Hematopoietic multipotent progenitor cell (in vitro differentiated cells): ENCODE data around the gene HOXA5. TPM values are rescaled to one million over a fixed set of nuclear protein-coding genes. Genes with fewer than 3 reads are reported as not detected.
A peak's percentile ranks its signal among the peaks of the same experiment; 100 is the strongest.

Source experiments
- DNase-seq, 3 donors: peaks; one replicate each; pipeline ENCODE4 v3.0.0-alpha.2; 2011 to 2015; ENCODE audit warnings: low read depth in 2 of 3, low spot score in 2 of 3
- total RNA-seq: library from RNA; depleted of rRNA; stranded (reverse); fragments of >200 nt; gene quantifications from one replicate; pipeline ENCODE4 v1.2.3, GENCODE V29; 2012

HOXA5 gene
- total RNA-seq, 1 donor = 30.4 TPM

DNA sequence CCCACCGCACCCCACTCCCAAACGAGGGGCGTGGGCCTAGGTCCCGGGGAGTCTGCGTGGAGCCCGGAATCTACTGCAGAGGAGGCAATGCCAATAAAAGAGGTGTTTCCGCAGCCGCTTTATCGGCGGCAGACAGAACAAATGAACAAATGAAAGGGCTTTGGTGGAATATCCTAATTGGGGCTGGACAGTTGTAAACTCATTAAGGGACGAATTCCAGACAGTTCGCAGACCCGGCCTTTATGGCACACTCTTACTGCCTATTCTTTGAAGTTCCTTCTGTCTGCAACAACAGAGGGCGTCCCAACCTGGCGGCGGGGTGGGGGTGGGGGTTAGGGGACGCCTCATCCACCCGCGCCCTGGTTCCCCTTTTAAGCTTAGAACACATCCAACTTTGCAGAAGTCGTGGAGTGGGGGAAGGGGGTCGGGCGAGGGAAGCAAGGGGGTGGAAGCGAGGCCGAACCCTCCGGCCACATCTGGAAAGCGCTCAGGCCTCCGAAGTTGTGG is 17.8 kb upstream of the HOXA5 start:
- DNase-seq = peak in 2 of 3 donors; percentile 88 to 95

DNA sequence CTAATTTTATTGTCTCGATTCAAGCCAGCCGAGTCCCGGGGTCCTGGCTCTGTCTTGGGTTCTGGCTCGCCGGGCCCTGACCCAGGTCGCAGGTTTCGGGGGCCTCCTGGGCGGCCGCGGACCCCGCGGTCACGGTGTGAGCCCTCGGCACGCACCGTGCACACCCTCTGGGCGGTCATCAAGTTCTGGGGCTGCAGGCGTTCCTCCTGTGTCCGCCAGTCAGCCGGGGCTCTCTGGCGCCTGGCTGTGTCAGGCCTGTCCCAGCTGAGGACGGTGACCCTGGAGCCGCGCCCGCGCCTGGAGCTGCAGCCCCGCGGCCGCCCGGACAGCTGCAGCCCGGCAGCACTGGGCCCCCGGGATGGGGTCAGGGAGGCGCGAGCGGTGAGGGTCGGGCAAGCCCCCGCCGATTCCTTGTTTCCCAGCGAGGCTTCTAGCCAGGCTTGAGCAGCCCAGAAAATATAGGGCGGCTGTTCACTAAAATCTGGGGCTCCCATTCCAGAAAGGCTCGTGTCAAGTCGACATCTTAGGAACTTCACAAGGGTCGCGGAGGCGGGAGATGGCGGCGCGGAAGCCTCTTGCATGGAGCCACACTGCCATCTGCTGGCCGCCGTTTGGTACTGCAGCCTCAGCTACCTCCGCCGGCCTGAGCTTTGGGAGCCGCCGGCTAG is 17.2 kb upstream of the HOXA5 start:
- DNase-seq = peak; percentile 80 to 91 (median 89)

- no peak for DNase-seq
These were observed 16.7 kb upstream of the HOXA5 start for GRCh38 chr7:27160145-27160545.

- DNase-seq = no peak
These were observed 16.0 kb upstream of the HOXA5 start for GRCh38 chr7:27159266-27160144.

GRCh38 chr7:27158436-27159265 is 15.2 kb upstream of the HOXA5 start:
- no peak for DNase-seq

GRCh38 chr7:27157702-27158431 is 14.4 kb upstream of the HOXA5 start:
- DNase-seq = no peak

DNA sequence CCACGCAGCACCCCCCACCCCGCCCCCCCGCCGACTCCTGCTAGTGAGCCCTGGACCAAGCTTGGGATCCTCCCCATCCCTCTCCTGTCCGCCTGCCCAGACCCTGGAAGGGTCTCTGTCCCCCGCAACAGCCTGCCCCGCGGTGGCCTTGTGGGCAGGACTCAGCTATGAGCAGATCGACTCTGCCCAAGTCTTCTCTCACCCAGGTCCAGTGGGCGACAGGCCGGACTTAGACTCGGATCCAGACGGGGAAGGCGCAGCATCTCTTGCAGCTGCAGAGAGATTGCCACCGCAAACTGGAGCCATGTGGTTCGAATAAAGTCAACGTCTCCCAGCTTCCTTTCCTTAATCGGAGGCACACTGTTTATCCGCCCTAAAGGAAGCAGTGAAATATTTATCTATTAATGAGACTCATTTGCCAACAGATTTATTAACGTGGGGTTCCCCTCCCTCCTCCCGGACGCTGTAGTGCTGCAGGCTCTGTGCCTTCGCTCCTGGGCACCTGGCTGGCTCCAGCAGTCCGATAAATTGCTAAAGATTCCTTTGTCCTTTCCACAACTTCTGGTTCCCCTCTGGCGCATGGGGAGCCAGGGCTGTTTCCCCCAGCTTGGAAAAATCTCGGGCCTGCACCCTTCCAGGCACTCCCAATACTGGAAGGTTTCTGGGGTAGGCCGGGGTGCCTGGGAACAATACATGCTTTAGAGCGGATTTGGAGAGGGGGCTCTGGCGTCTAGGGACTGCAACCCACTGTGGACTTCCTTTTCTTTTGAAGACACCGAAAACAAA is 13.6 kb upstream of the HOXA5 start:
- DNase-seq = no peak

- DNase-seq = peak in 2 of 3 donors; percentile 86 to 87
These were observed 13.0 kb upstream of the HOXA5 start, which contains the start of gene HOXA7 for GRCh38 chr7:27156508-27156898. Gene HOXA7 (minus strand): TSS chr7:27156675. CDS start chr7:27156545, 130 bp downstream.

DNA sequence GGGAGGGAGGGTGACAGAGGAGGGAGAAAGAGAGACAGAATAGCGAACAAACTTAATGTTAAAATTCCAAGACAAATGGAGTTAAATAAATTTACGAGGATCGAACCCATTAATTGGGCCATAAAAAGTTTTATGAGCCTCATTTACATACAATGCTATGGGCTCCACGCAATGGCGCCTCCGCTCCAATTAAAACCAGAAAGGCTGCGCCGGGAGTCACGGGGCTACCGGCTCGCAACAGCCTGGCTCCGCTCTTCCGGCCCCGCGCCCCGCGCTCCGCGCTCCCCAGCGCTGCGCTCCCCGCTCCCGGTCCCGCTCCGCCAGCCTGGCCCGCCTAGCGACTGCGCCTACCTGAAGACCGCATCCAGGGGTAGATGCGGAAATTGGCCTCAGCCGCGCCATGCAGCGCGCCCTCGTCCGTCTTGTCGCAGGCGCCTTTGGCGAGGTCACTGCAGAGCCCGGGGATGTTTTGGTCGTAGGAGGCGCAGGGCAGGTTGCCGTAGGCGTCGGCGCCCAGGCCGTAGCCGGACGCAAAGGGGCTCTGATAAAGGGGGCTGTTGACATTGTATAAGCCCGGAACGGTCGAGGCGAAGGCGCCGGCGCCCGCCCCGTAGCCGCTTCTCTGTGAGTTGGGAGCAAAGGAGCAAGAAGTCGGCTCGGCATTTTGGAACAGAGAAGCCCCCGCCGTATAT is 12.5 kb upstream of the HOXA5 start:
- peak in 1 of 3 donors; percentile 62 for DNase-seq

- no peak for DNase-seq
These were observed 11.7 kb upstream of the HOXA5 start for GRCh38 chr7:27154901-27155815.

- no peak for DNase-seq
These were observed 10.9 kb upstream of the HOXA5 start for GRCh38 chr7:27154369-27154768.

DNA sequence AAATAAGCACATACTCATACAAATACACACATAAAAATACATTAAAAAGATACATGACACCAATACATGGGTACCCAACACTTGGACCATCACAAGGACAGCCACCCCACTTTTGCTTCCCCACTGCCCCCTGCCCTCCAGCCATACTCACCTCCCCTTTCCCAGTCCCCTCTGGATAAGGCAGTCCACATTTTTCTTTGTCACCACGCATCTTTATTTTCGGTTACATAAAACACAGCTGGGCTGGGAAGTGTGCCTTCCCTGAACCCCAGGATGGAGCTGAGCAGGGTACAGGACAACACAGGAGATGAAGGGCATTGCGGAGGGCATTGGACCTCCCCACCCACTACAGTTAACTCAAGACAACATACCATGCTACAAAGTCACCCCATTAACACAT is 10.0 kb upstream of the HOXA5 start:
- no peak for DNase-seq

DNA sequence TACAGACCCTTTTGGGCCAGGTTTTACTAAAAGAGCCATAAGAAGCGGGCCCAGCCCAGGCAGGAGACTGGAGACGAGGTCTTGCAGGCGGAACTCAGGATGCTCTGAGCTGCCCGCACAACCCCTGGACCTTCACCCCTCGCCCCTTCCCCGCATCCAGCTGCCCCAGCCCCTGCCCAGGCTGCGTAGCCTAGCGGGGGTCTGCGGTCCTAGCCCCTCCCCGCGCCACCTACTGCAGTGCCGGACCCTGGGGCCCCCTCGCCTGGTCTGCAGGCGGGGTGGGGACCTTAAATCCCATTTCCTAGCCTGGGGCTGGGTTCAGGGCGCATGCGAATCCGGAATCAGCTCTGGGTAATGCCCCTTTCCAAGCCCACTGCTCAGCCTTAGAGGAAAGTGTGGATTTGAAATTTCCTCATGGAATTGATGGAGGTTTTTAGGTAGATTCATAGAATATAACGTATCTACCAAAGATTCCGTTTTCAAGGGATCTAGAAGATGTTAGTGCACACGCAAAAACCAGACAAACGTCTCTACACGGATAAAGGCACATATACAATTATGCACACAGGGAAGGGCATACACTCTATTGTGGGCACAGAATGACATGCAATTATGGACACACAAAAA is 9.4 kb upstream of the HOXA5 start:
- no peak for DNase-seq

GRCh38 chr7:27151931-27152815 is 8.7 kb upstream of the HOXA5 start, which contains the start of gene HOXA3:
Gene HOXA3 (minus strand): TSS chr7:27152583. CDS start chr7:27110640, 41,943 bp downstream.
- DNase-seq = peak in 2 of 3 donors; percentile 87 to 92

DNA sequence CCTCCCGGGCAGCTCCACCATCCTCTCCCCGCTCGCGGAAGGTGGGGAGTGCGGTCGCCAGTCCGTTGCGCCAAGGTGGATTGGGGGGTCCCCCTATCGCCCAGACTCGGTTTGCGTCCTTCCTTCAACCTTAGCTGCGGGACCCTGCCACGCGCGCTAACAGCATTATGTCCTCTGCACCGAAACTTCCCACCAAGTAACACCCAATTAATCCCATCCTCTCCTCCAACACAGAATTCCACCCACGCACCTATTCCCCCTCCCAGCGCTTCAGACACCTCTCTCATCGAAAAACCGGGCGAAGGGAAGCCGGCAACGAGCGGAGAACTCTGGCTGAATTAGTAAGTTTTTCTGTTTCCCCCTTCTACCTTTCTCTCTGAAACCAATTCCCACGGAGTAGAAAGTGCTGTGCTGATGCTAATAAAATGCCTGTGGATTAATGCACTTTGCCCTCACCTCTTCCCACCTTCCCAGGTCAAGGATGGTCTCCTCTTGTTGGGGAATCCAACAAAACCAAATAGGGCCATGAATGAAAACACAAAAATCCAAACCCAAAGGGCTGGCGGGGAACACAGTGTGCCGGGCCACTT is 8.0 kb upstream of the HOXA5 start:
- no peak for DNase-seq
